Activated CD4-positive, CD25-positive, alpha-beta regulatory T cell treated with anti-CD3 and anti-CD28 coated beads, Interleukin-2, amount 50 U/mL, for 24 hours (primary cell): ENCODE results near the gene ANGPTL4.
"Not testable (repeated sequence)": the region's sequence is repeated elsewhere in the genome, so short reads cannot be mapped to it uniquely, and the experiment has no call there.

ENCODE experiments used
- ATAC-seq, 2 donors: fragments of 150-1000 bp; cut with Tn5 transposase; one replicate each; pipeline ENCODE4 v1.10.0; 2021; ENCODE audit warnings: mild to moderate bottlenecking in 1 of 2, moderate library complexity in 1 of 2

The ANGPTL4 gene

GRCh38 chr19:8363803-8364771 is at the start of gene ANGPTL4:
Gene ANGPTL4 (plus strand): TSS chr19:8364155. CDS start chr19:8364322, 167 bp downstream.
- ATAC-seq, result peak; percentile 62 to 68

GRCh38 chr19:8314981-8315640 is 48.8 kb upstream of the ANGPTL4 start:
- ATAC-seq, result not testable (repeated sequence)

- no peak for ATAC-seq
These were observed 47.4 kb upstream of the ANGPTL4 start for GRCh38 chr19:8316351-8317125.

- ATAC-seq, result not testable (repeated sequence)
These were observed 45.1 kb upstream of the ANGPTL4 start for GRCh38 chr19:8318835-8319234.

GRCh38 chr19:8319807-8320520 is 44.0 kb upstream of the ANGPTL4 start:
- no peak for ATAC-seq

- peak; percentile 4 to 6 for ATAC-seq
These were observed 43.3 kb upstream of the ANGPTL4 start for GRCh38 chr19:8320564-8321066.

GRCh38 chr19:8321067-8321985 is 42.6 kb upstream of the ANGPTL4 start, which contains the start of the genes NDUFA7 and RPS28:
Gene NDUFA7 (minus strand): TSS chr19:8321375. CDS start chr19:8321358, 17 bp downstream.
Gene RPS28 (plus strand): TSS chr19:8321496. CDS start chr19:8321531, 35 bp downstream.
- peak; percentile 88 to 90 for ATAC-seq

- ATAC-seq, result no peak
These were observed 41.8 kb upstream of the ANGPTL4 start for GRCh38 chr19:8321986-8322637.

GRCh38 chr19:8322638-8322997 is 41.3 kb upstream of the ANGPTL4 start:
- ATAC-seq, result no peak

- no peak for ATAC-seq
These were observed 40.2 kb upstream of the ANGPTL4 start for GRCh38 chr19:8323781-8324185.

GRCh38 chr19:8324186-8325050 is 39.5 kb upstream of the ANGPTL4 start:
- ATAC-seq, result no peak

GRCh38 chr19:8325454-8325853 is 38.5 kb upstream of the ANGPTL4 start:
- ATAC-seq, result no peak

GRCh38 chr19:8329996-8330395 is 34.0 kb upstream of the ANGPTL4 start:
- no peak for ATAC-seq

GRCh38 chr19:8331263-8331845 is 32.6 kb upstream of the ANGPTL4 start:
- ATAC-seq, result no peak

GRCh38 chr19:8332976-8333766 is 30.8 kb upstream of the ANGPTL4 start:
- ATAC-seq, result no peak

- ATAC-seq, result no peak
These were observed 30.0 kb upstream of the ANGPTL4 start for GRCh38 chr19:8333767-8334457.
